ENCODE results near the gene OR51S1. TPM values are rescaled to one million over a fixed set of nuclear protein-coding genes. Genes with fewer than 3 reads are reported as not detected.

Gene OR51S1
- total and polyA plus RNA-seq, 2 donors (not counting 3 experiments of a cell fraction or from before 2014, with no cell fraction given), result not detected

DNA sequence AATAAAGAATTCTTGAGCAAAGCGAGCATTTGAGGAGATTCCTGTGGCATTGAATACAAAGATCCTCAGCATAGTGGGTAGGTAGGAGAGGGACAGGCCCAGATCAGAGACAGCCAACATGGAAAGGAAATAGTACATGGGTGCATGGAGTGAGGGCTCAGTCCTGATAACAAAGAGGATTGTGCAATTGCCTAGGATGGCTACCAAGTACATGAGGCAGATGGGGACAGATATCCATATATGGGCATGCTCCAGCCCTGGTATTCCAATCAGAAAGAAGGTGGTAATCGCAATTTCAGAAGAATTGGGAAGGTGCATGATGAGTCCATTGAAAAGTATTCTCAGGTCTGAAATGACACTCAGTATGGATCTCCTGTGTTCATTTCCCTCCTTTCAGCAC, 41.3 kb upstream of the OR51S1 start:
- Histone ChIP-seq H3K27ac (ENCODE audit: insufficient read depth, low read depth, low read length) (no peak overlapping the region), H3K36me3 (ENCODE audit: control insufficient read depth in 2 of 2, extremely low read depth in 1 of 2, insufficient read depth in 2 of 2, low read length in 2 of 2) (no peaks in the 10 kb centered on the region), H3K4me3 (replicated peaks in 1 of 3; ENCODE audit: insufficient read depth in 1 of 3, low read depth in 1 of 3, low read length in 3 of 3) (no peak overlapping the region), H2AFZ (ENCODE audit: low read depth, low read length) (no peak overlapping the region), H3K9ac (replicated peaks; ENCODE audit: extremely low read depth, insufficient read depth, low read length) (no peak overlapping the region), H3K27me3 (ENCODE audit: control insufficient read depth in 2 of 2, insufficient read depth in 2 of 2, low read length in 2 of 2) (no peaks in the 10 kb centered on the region), H4K20me1 (replicated peaks; ENCODE audit: control insufficient read depth, extremely low read depth, insufficient read depth, low read length) (no peaks in the 10 kb centered on the region), H3K9me1 (replicated peaks; ENCODE audit: control insufficient read depth, extremely low read depth, insufficient read depth, low read length) (no peaks in the 10 kb centered on the region), H3K9me3 (replicated peaks; ENCODE audit: control insufficient read depth, insufficient read depth, low read length) (no peaks in the 10 kb centered on the region), H3K4me1 (ENCODE audit: control insufficient read depth, extremely low read depth, insufficient read depth, low read length) (no peaks in the 10 kb centered on the region), H3K4me2 (ENCODE audit: insufficient read depth, low read length) (no peak overlapping the region), H3K79me2 (ENCODE audit: control insufficient read depth, insufficient read depth, low read length) (no peaks in the 10 kb centered on the region)
- no TSS peak for BruUV-seq (replicated peaks)
- ChIA-PET CTCF (no interaction called here), POLR2A (no interaction called here)
- TF ChIP-seq POLR2AphosphoS5 (IDR thresholded peaks at IDR 0.05; ENCODE audit: insufficient read depth, low read depth, low read length) (no peak), GATA2 (IDR thresholded peaks at IDR 0.05; ENCODE audit: insufficient read depth, insufficient read length, low read depth, low read length) (no peak), JUN (IDR thresholded peaks at IDR 0.05; ENCODE audit: borderline replicate concordance, insufficient read depth, insufficient read length, low read depth) (no peak), POLR2A (IDR thresholded peaks at IDR 0.05; ENCODE audit: low read depth, low read length) (no peak), EZH2 (IDR thresholded peaks at IDR 0.05; ENCODE audit: borderline replicate concordance, low read depth, low read length, severe bottlenecking) (no peak), FOS (IDR thresholded peaks at IDR 0.05; ENCODE audit: borderline replicate concordance, insufficient read depth, low read length) (no peak)
- TF ChIP-seq, protein P1, sequence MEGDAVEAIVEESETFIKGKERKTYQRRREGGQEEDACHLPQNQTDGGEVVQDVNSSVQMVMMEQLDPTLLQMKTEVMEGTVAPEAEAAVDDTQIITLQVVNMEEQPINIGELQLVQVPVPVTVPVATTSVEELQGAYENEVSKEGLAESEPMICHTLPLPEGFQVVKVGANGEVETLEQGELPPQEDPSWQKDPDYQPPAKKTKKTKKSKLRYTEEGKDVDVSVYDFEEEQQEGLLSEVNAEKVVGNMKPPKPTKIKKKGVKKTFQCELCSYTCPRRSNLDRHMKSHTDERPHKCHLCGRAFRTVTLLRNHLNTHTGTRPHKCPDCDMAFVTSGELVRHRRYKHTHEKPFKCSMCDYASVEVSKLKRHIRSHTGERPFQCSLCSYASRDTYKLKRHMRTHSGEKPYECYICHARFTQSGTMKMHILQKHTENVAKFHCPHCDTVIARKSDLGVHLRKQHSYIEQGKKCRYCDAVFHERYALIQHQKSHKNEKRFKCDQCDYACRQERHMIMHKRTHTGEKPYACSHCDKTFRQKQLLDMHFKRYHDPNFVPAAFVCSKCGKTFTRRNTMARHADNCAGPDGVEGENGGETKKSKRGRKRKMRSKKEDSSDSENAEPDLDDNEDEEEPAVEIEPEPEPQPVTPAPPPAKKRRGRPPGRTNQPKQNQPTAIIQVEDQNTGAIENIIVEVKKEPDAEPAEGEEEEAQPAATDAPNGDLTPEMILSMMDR (IDR thresholded peaks at IDR 0.05; ENCODE audit: extremely low read depth in 1 of 2, insufficient read depth in 1 of 2, low read depth in 1 of 2, low read length in 2 of 2), result no peak
- TF ChIP-seq, protein P2, sequence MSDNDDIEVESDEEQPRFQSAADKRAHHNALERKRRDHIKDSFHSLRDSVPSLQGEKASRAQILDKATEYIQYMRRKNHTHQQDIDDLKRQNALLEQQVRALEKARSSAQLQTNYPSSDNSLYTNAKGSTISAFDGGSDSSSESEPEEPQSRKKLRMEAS (IDR thresholded peaks at IDR 0.05; ENCODE audit: insufficient read depth, insufficient read length), result no peak
- intact Hi-C loops (cut with micrococcal nuclease), result no loop called here
- DNase-seq (ENCODE audit: low read depth, low spot score), result no peak
- FAIRE-seq, result no peak
- dilution Hi-C loops (cut with MboI; ENCODE audit: extremely low pct_ligation_motif_present, low sequenced_read_pairs), result no loop called here

Data from endothelial cell of umbilical vein (primary cell).